ENCODE data around the gene TFPT. TPM values are rescaled to one million over a fixed set of nuclear protein-coding genes. Genes with fewer than 3 reads are reported as not detected.
"Not testable (repeated sequence)": the region's sequence is repeated elsewhere in the genome, so short reads cannot be mapped to it uniquely, and the experiment has no call there.

The TFPT gene
- total and polyA plus RNA-seq, 4 donors, result 12.1 to 32.9 (median 22.6) TPM

DNA sequence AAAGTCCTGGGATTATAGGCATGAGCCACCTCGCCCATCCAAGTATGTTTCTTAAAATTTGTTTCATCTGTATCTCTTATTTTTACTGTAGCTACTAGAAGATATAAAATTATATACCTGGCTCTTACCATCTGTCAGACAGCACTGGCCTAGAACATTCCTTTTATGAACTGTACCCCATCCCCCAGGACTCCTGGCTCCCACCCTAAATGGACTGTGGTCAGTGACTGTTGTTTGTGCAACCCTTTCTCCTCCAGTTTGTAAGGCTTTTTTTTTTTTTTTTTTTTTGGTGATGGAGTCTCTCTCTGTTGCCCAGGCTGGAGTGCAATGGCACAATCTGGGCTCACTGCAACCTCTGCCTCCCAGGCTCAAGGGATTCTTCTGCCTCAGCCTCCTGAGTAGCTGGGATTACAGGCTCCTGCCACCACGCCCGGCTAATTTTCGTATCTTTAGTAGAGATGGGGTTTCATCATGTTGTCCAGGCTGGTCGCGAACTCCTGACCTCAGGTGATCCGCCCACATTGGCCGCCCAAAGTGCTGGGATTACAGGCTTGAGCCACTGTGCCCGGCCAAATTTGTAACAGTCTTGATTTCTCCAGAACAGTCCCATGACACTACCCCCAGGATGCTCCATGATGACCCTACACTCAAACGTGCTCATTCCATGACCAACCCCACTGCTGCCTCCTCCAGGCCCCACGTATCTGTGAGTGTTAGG is 10.3 kb downstream of the TFPT start:
- H3K4me3 ChIP-seq, result no peak overlapping the region
- DNase-seq, result no peak
- no peak overlapping the region for H3K27ac ChIP-seq (ENCODE audit: low read depth in 1 of 2, low read length in 1 of 2)
- TF ChIP-seq, protein P1, sequence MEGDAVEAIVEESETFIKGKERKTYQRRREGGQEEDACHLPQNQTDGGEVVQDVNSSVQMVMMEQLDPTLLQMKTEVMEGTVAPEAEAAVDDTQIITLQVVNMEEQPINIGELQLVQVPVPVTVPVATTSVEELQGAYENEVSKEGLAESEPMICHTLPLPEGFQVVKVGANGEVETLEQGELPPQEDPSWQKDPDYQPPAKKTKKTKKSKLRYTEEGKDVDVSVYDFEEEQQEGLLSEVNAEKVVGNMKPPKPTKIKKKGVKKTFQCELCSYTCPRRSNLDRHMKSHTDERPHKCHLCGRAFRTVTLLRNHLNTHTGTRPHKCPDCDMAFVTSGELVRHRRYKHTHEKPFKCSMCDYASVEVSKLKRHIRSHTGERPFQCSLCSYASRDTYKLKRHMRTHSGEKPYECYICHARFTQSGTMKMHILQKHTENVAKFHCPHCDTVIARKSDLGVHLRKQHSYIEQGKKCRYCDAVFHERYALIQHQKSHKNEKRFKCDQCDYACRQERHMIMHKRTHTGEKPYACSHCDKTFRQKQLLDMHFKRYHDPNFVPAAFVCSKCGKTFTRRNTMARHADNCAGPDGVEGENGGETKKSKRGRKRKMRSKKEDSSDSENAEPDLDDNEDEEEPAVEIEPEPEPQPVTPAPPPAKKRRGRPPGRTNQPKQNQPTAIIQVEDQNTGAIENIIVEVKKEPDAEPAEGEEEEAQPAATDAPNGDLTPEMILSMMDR (IDR thresholded peaks at IDR 0.05; ENCODE audit: control extremely low read depth, extremely low read depth), result no peak
- no peaks in the 10 kb centered on the region for H3K9me3 ChIP-seq (ENCODE audit: control insufficient read depth in 4 of 4, insufficient read depth in 3 of 4, low read length in 3 of 4)
- peaks cover 0 to 6% (median 0%) of the 10 kb centered on the region in 5 donors for H3K4me1 ChIP-seq (ENCODE audit: control insufficient read depth in 5 of 5, insufficient read depth in 5 of 5, low read length in 5 of 5)
- 88 to 91% methylated on average over 11 of the region's 11 CpGs for WGBS, 2 donors
- ATAC-seq (ENCODE audit: insufficient read depth, low FRiP score), result no peak
- no peaks in the 10 kb centered on the region for H3K27me3 ChIP-seq (ENCODE audit: control insufficient read depth in 3 of 3, insufficient read depth in 3 of 3, low read length in 2 of 3)
- H3K9ac ChIP-seq (ENCODE audit: insufficient read depth in 1 of 2, low read length in 2 of 2), result no peak overlapping the region
- H3K36me3 ChIP-seq (ENCODE audit: control insufficient read depth in 4 of 4, insufficient read depth in 4 of 4, low read length in 4 of 4), result peaks cover 7 to 37% (median 12%) of the 10 kb centered on the region in 4 donors

DNA sequence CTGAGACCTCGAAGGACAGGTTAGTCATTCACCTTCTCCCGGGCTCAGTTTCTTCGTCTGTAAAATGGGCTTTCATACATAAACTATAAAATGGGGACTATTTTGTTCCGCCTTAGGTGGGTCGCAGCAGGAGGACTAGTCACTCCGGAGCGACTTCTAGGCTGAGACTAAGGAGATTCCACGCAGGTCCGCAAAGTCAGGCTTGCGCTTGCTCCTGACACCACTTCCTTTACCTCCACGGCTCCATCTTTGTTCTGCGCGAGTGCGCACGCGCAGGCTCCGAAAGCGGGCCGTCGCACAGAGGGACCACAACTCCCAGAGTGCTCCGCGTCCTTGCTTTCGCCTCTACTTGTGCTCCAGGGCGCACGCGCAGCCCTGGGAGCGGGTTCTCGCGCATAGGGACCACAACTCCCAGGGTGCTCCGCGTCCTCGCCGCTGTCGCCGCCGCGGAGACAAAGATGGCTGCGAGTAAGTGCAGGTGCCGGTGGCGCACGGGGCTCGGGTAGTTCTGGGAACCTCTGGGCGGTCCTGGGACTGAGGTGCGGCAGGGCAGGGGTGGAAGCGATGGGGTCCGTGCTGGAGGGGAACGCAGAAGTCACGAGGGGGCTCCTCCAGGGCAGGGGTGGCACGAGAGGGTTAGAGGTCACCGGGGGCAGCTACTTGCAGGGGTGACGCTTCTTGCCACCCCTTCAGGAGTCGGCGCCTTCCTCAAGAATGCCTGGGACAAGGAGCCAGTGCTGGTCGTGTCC is 12.9 kb downstream of the TFPT start, which contains the start of gene NDUFA3:
Gene NDUFA3, plus strand, starts transcription at position 435 of the 749 bp plus-strand sequence. Its CDS starts 24 bp downstream, at position 459.
- peak; percentile 99 for DNase-seq
- WGBS, 2 donors, result 2 to 3% methylated on average over 54 of the region's 54 CpGs
- Histone ChIP-seq H3K27me3 (ENCODE audit: control insufficient read depth in 3 of 3, insufficient read depth in 3 of 3, low read length in 2 of 3) (peaks cover 0 to 7% (median 0%) of the 10 kb centered on the region in 3 donors), H3K9me3 (ENCODE audit: control insufficient read depth in 4 of 4, insufficient read depth in 3 of 4, low read length in 3 of 4) (no peaks in the 10 kb centered on the region), H3K36me3 (ENCODE audit: control insufficient read depth in 4 of 4, insufficient read depth in 4 of 4, low read length in 4 of 4) (peaks cover 0 to 13% (median 3%) of the 10 kb centered on the region in 4 donors), H3K4me1 (ENCODE audit: control insufficient read depth in 5 of 5, insufficient read depth in 5 of 5, low read length in 5 of 5) (peaks cover 0 to 6% (median 0%) of the 10 kb centered on the region in 5 donors), H3K9ac (ENCODE audit: insufficient read depth in 1 of 2, low read length in 2 of 2) (peak within 1 kb of the TSS in 1 of 2 donors; percentile 82), H3K27ac (ENCODE audit: low read depth in 1 of 2, low read length in 1 of 2) (peak within 1 kb of the TSS; percentile 75 to 80), H3K4me3 (peak within 1 kb of the TSS; percentile 99)
- TF ChIP-seq, protein P1 (IDR thresholded peaks at IDR 0.05; ENCODE audit: control extremely low read depth, extremely low read depth), result no peak
- peak; percentile 99 for ATAC-seq (ENCODE audit: insufficient read depth, low FRiP score)

DNA sequence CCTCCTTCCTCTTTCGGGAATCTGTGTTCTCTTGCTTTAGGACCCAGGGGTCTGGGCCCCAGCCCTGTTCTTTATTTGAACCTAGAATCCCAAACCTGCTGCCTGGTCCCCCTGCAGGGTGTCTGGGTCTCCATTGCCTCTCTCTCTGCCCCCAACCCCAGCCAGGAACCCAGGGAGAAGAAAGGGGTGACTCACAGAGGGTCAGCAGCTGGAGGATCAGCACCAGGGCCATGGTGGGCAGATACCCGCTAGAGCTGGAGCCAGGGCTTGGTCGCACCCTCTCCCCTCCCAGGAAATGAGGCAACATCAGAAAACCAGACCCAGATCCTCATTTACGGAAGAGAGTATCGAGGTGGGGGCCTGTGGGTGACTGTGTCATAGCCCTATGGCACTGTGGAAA is 14.9 kb downstream of the TFPT start, which contains the start of gene OSCAR:
Gene OSCAR, minus strand, starts transcription at position 243 of the 400 bp plus-strand sequence. Its CDS starts 11 bp downstream, at position 232.
- DNase-seq (peak in 1 of 3 donors; percentile 20), ATAC-seq (ENCODE audit: insufficient read depth, low FRiP score) (no peak)
- Histone ChIP-seq H3K9ac (ENCODE audit: insufficient read depth in 1 of 2, low read length in 2 of 2) (no peak within 1 kb of the TSS), H3K9me3 (ENCODE audit: control insufficient read depth in 4 of 4, insufficient read depth in 3 of 4, low read length in 3 of 4) (no peaks in the 10 kb centered on the region), H3K36me3 (ENCODE audit: control insufficient read depth in 4 of 4, insufficient read depth in 4 of 4, low read length in 4 of 4) (no peaks in the 10 kb centered on the region), H3K27ac (ENCODE audit: low read depth in 1 of 2, low read length in 1 of 2) (peak within 1 kb of the TSS in 1 of 2 donors; percentile 26), H3K27me3 (ENCODE audit: control insufficient read depth in 3 of 3, insufficient read depth in 3 of 3, low read length in 2 of 3) (peaks cover 0 to 21% (median 3%) of the 10 kb centered on the region in 3 donors), H3K4me3 (no peak within 1 kb of the TSS), H3K4me1 (ENCODE audit: control insufficient read depth in 5 of 5, insufficient read depth in 5 of 5, low read length in 5 of 5) (peaks cover 0 to 12% (median 0%) of the 10 kb centered on the region in 5 donors)
- TF ChIP-seq, protein P1 (IDR thresholded peaks at IDR 0.05; ENCODE audit: control extremely low read depth, extremely low read depth), result no peak
- 12 to 42% methylated on average over 5 of the region's 5 CpGs for WGBS, 2 donors

DNA sequence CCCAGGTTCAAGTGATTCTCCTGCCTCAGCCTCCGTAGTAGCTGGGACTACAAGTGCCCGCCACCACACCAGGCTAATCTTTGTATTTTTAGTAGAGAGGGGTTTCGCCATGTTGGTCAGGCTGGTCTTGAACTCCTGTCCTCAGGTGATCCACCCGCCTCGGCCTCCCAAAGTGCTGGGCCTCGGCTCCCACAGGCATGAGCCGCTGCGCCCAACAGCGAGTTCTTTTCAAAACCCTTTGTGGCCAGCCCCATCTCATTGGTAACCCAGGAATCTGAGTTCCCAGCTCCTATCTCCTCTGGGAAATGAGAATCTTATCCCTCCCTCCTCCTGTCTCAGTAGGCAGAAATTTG is 15.6 kb downstream of the TFPT start:
- 68% methylated on average over 9 of the region's 9 CpGs for WGBS, 2 donors
- not testable (repeated sequence) for H3K27ac ChIP-seq (ENCODE audit: low read depth in 1 of 2, low read length in 1 of 2); H3K9ac ChIP-seq (ENCODE audit: insufficient read depth in 1 of 2, low read length in 2 of 2); ATAC-seq (ENCODE audit: insufficient read depth, low FRiP score); H3K36me3 ChIP-seq (ENCODE audit: control insufficient read depth in 4 of 4, insufficient read depth in 4 of 4, low read length in 4 of 4); H3K4me3 ChIP-seq; DNase-seq; H3K9me3 ChIP-seq (ENCODE audit: control insufficient read depth in 4 of 4, insufficient read depth in 3 of 4, low read length in 3 of 4)
- H3K4me1 ChIP-seq (ENCODE audit: control insufficient read depth in 5 of 5, insufficient read depth in 5 of 5, low read length in 5 of 5), result peaks cover 0 to 12% (median 0%) of the 10 kb centered on the region in 5 donors
- peaks cover under 1 to 23% (median 3%) of the 10 kb centered on the region in 3 donors for H3K27me3 ChIP-seq (ENCODE audit: control insufficient read depth in 3 of 3, insufficient read depth in 3 of 3, low read length in 2 of 3)
